ENCODE measurements around the gene DCAF4.
"Not testable (repeated sequence)": the region's sequence is repeated elsewhere in the genome, so short reads cannot be mapped to it uniquely, and the experiment has no call there.

DCAF4 gene

DNA sequence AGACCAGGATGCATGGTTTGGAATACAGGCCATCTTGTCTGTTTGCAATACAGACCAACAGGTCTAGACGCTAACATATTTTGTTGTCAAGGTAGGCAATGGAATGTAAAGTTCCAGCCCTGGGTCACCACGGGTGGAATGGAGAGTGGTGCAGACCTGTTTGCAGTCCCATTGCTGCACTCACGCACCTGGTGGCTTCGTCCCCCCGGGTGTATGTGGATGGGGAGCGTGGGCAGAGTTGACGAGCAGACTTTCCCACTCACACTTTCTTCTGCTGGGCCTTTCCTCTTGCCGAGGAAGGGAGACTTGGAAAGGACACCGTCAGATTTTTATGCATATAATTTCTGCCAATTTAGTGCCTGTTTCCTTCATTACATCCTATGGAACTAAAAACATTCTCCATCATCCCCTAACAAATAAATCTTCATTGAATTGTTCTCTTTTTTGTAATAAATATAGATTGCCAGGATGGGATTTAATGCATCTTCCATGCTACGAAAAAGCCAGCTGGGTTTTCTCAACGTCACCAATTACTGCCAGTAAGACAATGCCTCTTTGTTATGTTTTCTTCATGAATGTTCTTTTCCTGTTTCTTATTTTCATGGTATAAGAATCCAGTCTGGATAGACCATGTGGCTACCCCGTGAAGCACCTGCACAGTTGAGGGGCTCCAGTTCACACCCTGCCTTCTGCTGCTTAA, 15.2 kb downstream of the DCAF4 start:
- no peak for DNase-seq

GRCh38 chr14:72942934-72943333, 16.7 kb downstream of the DCAF4 start:
- DNase-seq = no peak

DNA sequence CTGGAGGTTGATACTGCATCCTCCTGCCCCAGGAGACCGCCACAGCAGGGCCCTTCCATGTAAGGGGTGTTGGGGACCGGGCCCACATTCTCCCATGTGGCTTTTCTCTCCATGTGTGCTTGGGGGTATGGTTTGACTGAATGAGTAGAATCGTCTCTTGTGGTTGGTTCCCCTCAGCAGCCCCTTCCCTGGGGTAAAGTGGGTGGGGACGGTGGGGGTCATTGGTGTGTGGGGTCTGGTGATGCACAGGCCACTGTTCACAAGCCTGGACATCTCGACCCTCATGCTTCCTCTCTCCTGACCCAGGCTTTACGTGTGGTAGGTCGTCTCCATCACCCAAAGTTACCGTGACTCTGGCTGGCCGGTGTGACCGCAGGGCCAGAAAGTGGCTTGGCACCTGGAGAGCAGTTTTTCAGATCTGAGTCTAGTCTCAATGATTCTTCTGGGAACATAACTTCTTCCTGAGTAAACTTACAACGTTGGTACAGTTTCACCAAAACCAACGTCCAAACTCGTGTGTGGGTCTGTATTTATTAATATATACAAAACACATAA, 17.7 kb downstream of the DCAF4 start:
- DNase-seq = no peak

DNA sequence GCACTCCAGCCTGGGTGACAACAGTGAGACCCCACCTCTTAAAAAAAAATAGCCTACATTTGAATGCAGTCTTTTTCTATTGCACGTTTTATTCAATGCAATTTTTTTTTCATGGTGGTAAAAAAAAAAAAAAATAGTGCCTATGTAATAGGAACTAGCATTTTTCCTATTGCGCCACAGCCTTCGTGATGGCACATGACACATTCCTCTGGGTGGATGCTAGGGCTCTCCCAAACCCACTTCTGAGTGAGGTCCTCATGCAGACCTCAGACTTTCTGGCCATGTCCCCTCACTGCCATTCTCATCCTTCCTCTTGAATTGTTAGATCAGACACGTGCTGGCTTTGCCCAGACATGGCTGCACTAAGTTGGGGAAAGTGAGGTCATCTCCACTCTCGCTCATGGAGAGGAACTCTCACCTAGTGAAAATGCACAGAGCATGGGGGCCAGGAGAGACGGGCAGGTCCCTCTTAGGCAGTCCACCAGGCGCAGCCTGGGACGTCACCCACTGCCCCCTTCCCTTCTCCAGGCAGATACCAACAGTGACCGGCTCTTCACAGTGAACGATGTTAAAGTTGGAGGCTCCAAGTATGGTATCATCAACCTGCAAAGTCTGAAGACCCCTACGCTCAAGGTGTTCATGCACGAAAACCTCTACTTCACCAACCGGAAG, 19.2 kb downstream of the DCAF4 start:
- no peak for DNase-seq

GRCh38 chr14:72946491-72946890, 20.2 kb downstream of the DCAF4 start:
- DNase-seq = no peak

- DNase-seq = no peak
Observed at GRCh38 chr14:72947366-72948160, 21.3 kb downstream of the DCAF4 start.

DNA sequence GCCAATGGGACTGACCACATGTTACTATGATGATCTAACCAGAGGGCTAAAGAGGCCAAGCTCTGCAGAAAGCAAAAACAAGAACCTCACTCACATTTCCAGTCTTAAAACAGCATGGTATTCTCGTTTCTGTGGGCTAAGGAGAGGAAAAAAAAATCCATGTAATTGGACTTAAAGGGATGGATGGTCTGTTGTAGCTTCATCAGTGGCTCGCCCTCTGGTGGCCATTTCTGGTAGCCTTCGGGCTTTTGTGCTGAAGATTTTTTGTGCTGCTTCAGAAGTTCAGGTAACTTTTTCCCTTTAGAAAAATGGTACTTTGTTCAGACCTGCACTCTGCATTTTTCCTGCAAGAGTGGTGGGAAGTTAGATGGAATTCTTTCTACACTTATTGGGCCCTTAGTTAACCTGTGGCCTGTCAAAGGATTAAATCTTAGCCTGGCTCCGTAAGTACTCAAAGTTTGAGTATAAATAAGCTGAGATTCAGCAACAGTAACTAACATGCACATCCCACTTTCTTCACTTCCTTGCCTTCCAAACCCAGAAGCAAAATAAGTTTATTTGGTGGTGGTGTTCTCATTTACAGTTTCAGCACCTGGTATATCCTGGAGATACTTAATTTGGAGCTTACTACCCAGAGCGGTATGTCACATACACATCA, 22.3 kb downstream of the DCAF4 start:
- DNase-seq = peak; percentile 14 to 57 (median 49)

- no peak for DNase-seq
Observed at GRCh38 chr14:72952171-72952570, 25.9 kb downstream of the DCAF4 start.

GRCh38 chr14:72956741-72957140, 30.5 kb downstream of the DCAF4 start:
- DNase-seq = not testable (repeated sequence)

- no peak for DNase-seq
Observed at GRCh38 chr14:72957213-72957612, 30.9 kb downstream of the DCAF4 start.

DNA sequence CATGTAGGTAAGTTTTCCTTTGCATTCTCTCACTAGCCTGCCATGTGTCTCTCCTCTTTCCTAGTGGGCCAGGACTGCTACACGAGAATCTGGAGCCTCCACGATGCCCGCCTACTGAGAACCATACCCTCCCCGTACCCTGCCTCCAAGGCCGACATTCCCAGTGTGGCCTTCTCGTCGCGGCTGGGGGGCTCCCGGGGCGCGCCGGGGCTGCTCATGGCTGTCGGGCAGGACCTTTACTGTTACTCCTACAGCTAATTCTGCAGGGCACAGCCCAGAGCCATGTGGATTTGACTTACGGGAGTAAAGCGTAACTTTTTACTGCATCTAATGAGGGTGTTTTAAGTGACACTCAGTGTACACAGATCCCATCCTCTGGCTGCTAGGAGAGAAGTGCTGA, 32.3 kb downstream of the DCAF4 start:
- no peak for DNase-seq

DNA sequence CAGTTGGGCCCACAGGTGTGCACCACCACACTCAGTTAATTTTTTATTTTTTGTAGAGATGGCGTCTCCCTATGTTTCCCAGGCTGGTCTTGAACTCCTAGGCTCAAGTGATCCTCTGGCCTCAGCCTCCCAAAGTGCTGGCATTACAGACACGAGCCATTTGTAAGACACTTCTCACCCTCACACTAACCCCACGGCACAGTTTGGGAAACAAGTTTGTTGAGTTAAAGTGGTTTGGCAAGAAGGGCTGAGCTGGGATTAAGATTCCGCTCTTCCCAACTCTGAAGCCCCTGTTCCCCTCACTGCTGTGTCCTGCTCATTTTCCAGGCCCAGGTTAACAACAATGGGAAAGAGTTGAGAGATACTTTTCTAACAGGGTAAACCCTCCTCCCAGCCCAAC, 34.8 kb downstream of the DCAF4 start:
- DNase-seq = not testable (repeated sequence)

DNA sequence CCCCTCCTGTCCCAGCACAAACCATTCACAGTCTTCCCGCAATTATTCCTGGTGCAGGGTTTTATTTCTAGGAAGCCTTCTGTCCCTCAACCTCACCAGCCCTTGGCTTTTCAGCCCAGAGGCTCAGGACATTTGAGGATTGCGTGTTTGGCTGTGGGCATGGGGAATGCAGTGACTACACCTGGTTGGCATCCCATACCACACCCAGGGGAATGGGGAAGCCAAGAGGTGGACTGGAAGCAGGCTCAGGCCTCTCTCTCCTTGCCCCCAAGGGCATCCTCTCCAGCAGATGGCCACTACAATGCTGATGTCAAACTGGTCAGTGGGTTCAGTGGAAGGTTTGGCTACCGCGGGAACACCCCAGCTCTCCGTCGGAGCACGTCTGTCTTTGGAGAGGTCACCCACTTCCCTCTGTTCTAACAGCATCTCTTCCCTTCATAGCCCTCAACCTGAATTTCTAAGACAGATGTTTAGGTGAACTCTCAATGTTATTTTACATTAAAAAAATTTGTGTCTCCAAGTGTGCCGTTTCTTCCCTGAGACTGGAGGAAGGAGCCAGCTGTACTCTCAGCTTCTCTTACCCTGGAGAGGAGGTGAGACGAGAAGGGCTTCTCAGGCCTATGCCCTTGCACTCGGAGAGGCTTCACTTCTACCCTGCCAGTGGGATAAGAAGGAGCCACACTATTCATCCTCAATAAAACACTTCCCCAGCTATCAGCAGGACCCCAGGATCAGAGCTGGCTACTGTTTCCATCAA, 35.5 kb downstream of the DCAF4 start:
- DNase-seq = no peak

DNA sequence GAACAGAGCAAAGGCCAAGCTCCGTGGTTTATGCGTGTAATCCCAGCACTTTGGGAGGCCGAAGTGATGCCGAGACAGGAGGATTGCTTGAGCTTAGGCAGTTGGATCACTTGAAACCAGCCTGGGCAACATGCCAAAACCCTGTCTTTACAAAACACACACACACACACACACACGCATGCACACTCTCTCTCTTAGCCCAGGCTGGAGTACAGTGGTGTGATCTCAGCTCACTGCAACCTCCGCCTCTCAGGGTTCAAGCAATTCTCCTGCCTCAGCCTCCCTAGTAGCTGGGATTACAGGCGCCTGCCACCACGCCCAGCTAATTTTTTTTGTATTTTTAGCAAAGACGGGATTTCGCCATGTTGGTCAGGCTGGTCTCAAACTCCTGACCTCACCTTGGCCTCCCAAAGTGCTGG, 36.1 kb downstream of the DCAF4 start:
- peak in 1 of 5 experiments; percentile 11 for DNase-seq

DNA sequence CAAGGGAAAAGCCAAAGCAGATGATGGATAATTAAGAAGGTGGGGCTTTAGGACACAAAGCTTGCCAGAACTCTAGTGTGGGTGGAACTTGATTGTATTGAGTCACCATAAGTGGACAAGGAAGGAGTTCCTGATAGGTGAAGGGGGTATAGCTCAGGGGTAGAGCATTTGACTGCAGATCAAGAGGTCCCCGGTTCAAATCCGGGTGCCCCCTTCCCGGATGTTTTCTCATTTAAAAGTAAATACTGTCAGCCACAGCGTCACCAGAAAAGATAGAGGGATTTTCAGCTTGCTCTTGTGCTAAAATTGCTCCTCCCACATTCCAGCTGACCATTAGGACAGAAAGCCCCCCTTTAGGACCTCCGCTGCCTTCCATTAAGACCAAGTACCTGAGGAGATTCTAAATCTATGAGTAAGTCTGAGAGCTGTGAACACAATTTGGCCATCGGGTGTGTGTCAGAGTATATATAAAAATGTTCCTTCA, 36.6 kb downstream of the DCAF4 start:
- no peak for DNase-seq

DNA sequence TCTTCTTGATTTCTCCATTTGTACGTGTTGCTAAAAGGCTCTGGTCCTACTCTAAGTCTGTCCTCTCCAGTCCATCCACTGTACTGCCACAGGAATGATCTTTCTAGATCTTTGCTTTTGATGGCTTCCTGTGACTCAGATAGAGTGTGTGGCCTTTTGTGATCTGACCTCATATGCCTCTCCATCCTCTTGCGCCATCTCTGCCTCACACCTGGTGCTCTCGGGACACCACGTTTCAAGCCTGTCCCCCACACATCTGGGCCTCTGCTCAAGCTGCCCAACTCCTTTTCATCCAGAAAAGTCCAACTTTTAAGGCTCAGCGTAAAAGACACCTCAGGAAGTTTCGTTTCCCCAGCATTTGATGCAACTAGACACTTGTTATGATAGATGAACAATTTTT, 39.0 kb downstream of the DCAF4 start:
- DNase-seq = peak in 1 of 5 experiments; percentile 23

GRCh38 chr14:72966038-72966437, 39.8 kb downstream of the DCAF4 start:
- no peak for DNase-seq

DNA sequence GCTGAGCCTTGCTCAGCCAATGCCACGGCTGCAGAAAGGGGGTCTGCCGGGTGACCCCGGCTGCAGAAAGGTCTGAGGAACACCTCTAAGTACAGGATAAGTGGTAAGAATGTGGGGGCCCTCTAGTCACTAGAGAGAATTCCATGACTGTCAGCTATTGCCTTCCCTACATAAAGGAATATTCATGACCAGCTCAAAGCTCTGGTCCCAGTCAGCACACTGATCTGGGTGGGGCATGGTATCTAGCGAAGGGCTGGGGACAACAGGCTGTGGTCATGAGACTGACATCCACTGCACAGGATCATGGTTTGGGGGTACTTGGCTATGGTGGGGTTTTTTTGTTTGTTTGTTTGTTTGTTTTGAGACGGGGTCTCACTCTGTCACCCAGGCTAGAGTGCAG, 42.1 kb downstream of the DCAF4 start:
- no peak for DNase-seq

- no peak for DNase-seq
Observed at GRCh38 chr14:72970058-72970630, 43.9 kb downstream of the DCAF4 start.

DNA sequence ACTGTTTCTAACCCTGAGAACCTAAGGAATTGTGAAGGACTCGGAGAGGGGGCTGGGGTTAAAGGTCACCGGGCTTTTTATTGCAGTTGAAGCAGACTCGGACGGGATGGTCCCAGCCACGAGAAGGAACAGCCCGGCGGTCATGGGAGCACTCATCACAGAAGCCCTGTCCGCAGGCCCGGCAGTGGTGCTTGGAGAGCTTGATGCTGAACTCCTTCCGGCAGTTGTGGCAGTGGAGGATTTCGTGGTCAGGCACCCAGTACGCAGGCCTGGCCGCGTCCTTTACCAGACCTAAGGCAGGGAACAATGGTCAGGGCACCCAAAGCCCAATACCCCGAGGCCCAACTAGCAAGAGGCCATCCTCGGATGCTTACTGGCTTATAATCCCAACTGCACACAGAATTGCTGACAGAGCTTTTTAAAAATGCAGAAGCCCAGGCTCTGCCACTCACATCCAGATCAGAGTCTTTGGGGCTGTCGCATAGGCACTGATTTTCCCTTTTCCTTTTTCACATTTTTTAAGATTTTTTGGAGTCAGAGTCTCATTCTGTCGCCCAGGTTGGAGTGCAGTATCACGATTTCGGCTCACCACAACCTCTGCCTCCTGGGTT, 44.7 kb downstream of the DCAF4 start:
- no peak for DNase-seq

DNA sequence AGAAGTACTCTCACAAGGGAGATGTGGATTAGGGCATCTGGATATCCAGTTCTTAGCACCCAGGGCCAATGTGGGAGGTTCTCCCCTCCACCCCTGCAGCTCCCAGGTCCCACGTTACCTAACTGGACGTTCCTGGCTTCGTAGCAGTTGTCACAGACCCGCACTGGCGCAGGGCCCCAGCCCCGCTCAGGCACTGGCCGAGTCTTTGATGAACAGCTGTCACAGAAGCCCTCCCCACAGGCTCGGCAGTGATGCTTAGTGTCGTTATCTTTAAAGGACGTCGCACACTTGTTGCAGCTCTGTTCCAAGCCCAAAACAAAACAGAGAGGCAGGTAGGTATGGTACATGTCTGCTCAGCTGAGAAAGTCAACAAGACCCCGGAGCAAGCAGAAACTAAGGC, 48.4 kb downstream of the DCAF4 start:
- DNase-seq = no peak

All from T-helper 2 cell (primary cell).